Measurements from ENCODE around the gene ADSS1.

- no peak for TF ChIP-seq EZH2 (IDR thresholded peaks at IDR 0.05; ENCODE audit: borderline replicate concordance, low read depth, low read length, poor library complexity, severe bottlenecking)
- no peak for TF ChIP-seq CTCF (conservative IDR thresholded peaks at IDR 0.05; ENCODE audit: low read depth, low read length)
These were observed 61.0 kb downstream of the ADSS1 start for GRCh38 chr14:104784846-104785707.
